GM12878 (cell line): ENCODE measurements around the gene INIP. TPM values are rescaled to one million over a fixed set of nuclear protein-coding genes. Genes with fewer than 3 reads are reported as not detected.

Source experiments
- ATAC-seq: fragments of 200-7000 bp; cut with Tn5 transposase; 3 replicates; pipeline ENCODE4 v1.9.1; 2020; ENCODE audit warnings: mild to moderate bottlenecking, moderate library complexity
- BruUV-seq: library from RNA; stranded (reverse); fragments of 400-500 nt; replicated peaks from 2 replicates; lab custom pipeline; 2021; lab: Mats Ljungman, UMichigan
- CTCF ChIA-PET: fragments of 300-600 bp; sonication (Branson Sonifier 250); formaldehyde crosslinking; extraction: SDS; loops from one replicate; lab custom pipeline; 2021; ENCODE audit warnings: inconsistent platforms; lab: Yijun Ruan, JAX
- POLR2A ChIA-PET: fragments of 350-600 bp; formaldehyde crosslinking; extraction: SDS; loops from one replicate; lab custom pipeline; 2021; ENCODE audit warnings: inconsistent platforms; lab: Charles Lee
- RAD21 ChIA-PET: fragments of 300-600 bp; sonication (Branson Sonifier 250); formaldehyde crosslinking; loops from one replicate; lab custom pipeline; 2023; ENCODE audit warnings: antibody characterized with exemption; ENCODE audit not compliant: unreplicated experiment; lab: Charles Lee
- SMC1A ChIA-PET: fragments of 300-600 bp; sonication (Branson Sonifier 250); formaldehyde crosslinking; loops from one replicate; lab custom pipeline; 2023; ENCODE audit not compliant: unreplicated experiment, uncharacterized antibody; lab: Charles Lee
- DNase-seq: peaks from one replicate; pipeline ENCODE4 v3.0.0-alpha.2; 2011; ENCODE audit warnings: low read depth, low spot score
- FAIRE-seq: peaks from 3 replicates; lab custom pipeline; 2011; peaks lifted over from hg19 to GRCh38; lab: Jason Lieb, UNC
- H2AFZ ChIP-seq: 2 replicates; pipeline ENCODE4 v1.6.0; 2011; ENCODE audit warnings: low read depth, low read length, control low read depth; ENCODE audit not compliant: control insufficient read depth
- H3K27ac ChIP-seq: 2 replicates; pipeline ENCODE4 v1.5.1; 2011; ENCODE audit warnings: control low read depth; ENCODE audit not compliant: control insufficient read depth, insufficient read depth
- H3K27me3 ChIP-seq, 2 experiments: replicated peaks in 1 of 2; 2 replicates each; pipeline versions ENCODE4 v1.6.0 to v1.6.1; 2011; ENCODE audit warnings: low read length in 1 of 2; ENCODE audit not compliant: control insufficient read depth in 2 of 2, insufficient read depth in 2 of 2
- H3K36me3 ChIP-seq, 2 experiments: 2 replicates each; pipeline ENCODE4 v1.5.1; 2011; ENCODE audit warnings: low read length in 1 of 2; ENCODE audit not compliant: control insufficient read depth in 2 of 2, insufficient read depth in 2 of 2
- H3K4me1 ChIP-seq: 2 replicates; pipeline ENCODE4 v1.6.1; 2011; ENCODE audit warnings: mild to moderate bottlenecking, low read length, moderate library complexity, mixed read lengths; ENCODE audit not compliant: control insufficient read depth, insufficient read depth
- H3K4me2 ChIP-seq: 2 replicates; pipeline ENCODE4 v1.6.0; 2011; ENCODE audit warnings: control low read depth; ENCODE audit not compliant: control insufficient read depth, insufficient read depth
- H3K4me3 ChIP-seq: fragments of 200-600 bp; sonication (generic); 2 replicates; pipeline ENCODE4 v1.5.1; 2016
- H3K79me2 ChIP-seq: 2 replicates; pipeline ENCODE4 v1.6.0; 2011; ENCODE audit warnings: low read length; ENCODE audit not compliant: control insufficient read depth, insufficient read depth
- H3K9ac ChIP-seq: 2 replicates; pipeline ENCODE4 v1.8.0; 2011; ENCODE audit warnings: low read length, control low read depth, mixed read lengths; ENCODE audit not compliant: control insufficient read depth, insufficient read depth
- H3K9me3 ChIP-seq: replicated peaks from 3 replicates; pipeline ENCODE4 v1.5.1; 2011; ENCODE audit warnings: mild to moderate bottlenecking, low read length; ENCODE audit not compliant: control insufficient read depth, insufficient read depth
- H4K20me1 ChIP-seq: 2 replicates; pipeline ENCODE4 v1.6.0; 2011; ENCODE audit not compliant: control insufficient read depth, insufficient read depth
- CBX5 ChIP-seq: sonication (generic); IDR thresholded peaks from 2 replicates; pipeline ENCODE4 v1.6.1; 2016; ENCODE audit warnings: low read depth, moderate library complexity, mild to moderate bottlenecking, inconsistent platforms
- DPF2 ChIP-seq: fragments of 450-650 bp; IDR thresholded peaks from 2 replicates; pipeline ENCODE4 v1.6.1; 2017; ENCODE audit warnings: mild to moderate bottlenecking
- EP300 ChIP-seq, 2 experiments: fragments of 150-350 bp in 1 of 2; IDR thresholded peaks; 2 replicates each; pipeline ENCODE4 v1.6.1; 2011 to 2012; ENCODE audit warnings: low read depth in 2 of 2, low read length in 2 of 2, borderline replicate concordance in 1 of 2, improper control_type of control experiment in 1 of 2, inconsistent platforms in 1 of 2; ENCODE audit not compliant: control insufficient read depth in 1 of 2
- ESRRA ChIP-seq: IDR thresholded peaks from 2 replicates; pipeline ENCODE4 v1.6.1; 2012; ENCODE audit warnings: mild to moderate bottlenecking, low read length, improper control_type of control experiment
- HDAC6 ChIP-seq: fragments of 200-600 bp; sonication (generic); IDR thresholded peaks from one replicate; pipeline ENCODE4 v1.8.0; 2017; ENCODE audit warnings: antibody characterized with exemption; ENCODE audit not compliant: unreplicated experiment
- KDM1A ChIP-seq: fragments of 200-600 bp; sonication (generic); IDR thresholded peaks from 2 replicates; pipeline ENCODE4 v1.6.1; 2016; ENCODE audit warnings: borderline replicate concordance
- MYC ChIP-seq: IDR thresholded peaks from 2 replicates; pipeline ENCODE4 v1.6.1; 2011; ENCODE audit warnings: mild to moderate bottlenecking, low read length, moderate library complexity, inconsistent platforms; ENCODE audit not compliant: insufficient read depth, insufficient replicate concordance, insufficient read length, severe bottlenecking
- RAD21 ChIP-seq: IDR thresholded peaks from 2 replicates; pipeline ENCODE4 v1.6.1; 2011; ENCODE audit warnings: mild to moderate bottlenecking, low read depth, low read length, moderate library complexity; ENCODE audit not compliant: insufficient read depth
- SPI1 ChIP-seq: IDR thresholded peaks from 2 replicates; pipeline ENCODE4 v1.6.1; 2011; ENCODE audit warnings: low read depth, mild to moderate bottlenecking, low read length, moderate library complexity, borderline replicate concordance; ENCODE audit not compliant: insufficient read depth
- STAT3 ChIP-seq: IDR thresholded peaks from 2 replicates; pipeline ENCODE4 v1.6.1; 2011; ENCODE audit warnings: low read depth, low read length, improper control_type of control experiment
- ZNF274 ChIP-seq: IDR thresholded peaks from one replicate; pipeline ENCODE4 v1.8.0; 2011; ENCODE audit not compliant: insufficient read length, insufficient read depth
- WGBS: methylation state at CpG from one replicate; pipeline ENCODE4 v1.1.6; 2016; ENCODE audit warnings: low lambda C conversion rate; ENCODE audit not compliant: insufficient replicate concordance, insufficient coverage; ENCODE audit errors: missing lambda C conversion rate; 5-methylcytosine and 5-hydroxymethylcytosine counted together
- in situ Hi-C: fragments of 300-500 bp; cut with MboI; formaldehyde crosslinking; loops from 9 replicates; pipeline ENCODE4 v1.14.3; 2018; ENCODE audit warnings: mixed read lengths
- intact Hi-C: fragments of 100-400 bp; cut with micrococcal nuclease; formaldehyde crosslinking; loops from one replicate; pipeline ENCODE4 v1.14.2; 2022; ENCODE audit not compliant: unreplicated experiment
- polyA plus RNA-seq, 11 experiments: library from polyadenylated mRNA; depleted of rRNA in 4 of 11; unstranded in 6 of 11; stranded (reverse) in 5 of 11; fragments of >200 nt; fragmentation: Nextera tagmentation in 4 of 11; fragmentation: Illumina TruSeq in 1 of 11; extraction: Ambion mirVana in 4 of 11; extraction: Trizol in 1 of 11; gene quantifications; 1 replicate in 1 of 11; 2 replicates in 10 of 11; pipeline versions ENCODE4 v1.2.1 to v1.2.3, GENCODE V29; 2011 to 2016; ENCODE audit warnings: inconsistent platforms in 2 of 11, missing spikeins in 2 of 11, low read depth in 1 of 11
- total RNA-seq, 4 experiments: library from RNA; depleted of rRNA in 3 of 4; stranded (reverse); fragments of >200 nt in 3 of 4; fragmentation: Illumina TruSeq in 1 of 4; extraction: Trizol in 1 of 4; gene quantifications; 2 replicates each; pipeline versions ENCODE4 v1.2.1 to v1.2.3, GENCODE V29; 2013 to 2021
- TF ChIP-seq, protein P1 (sequence below): fragments of 450-650 bp; IDR thresholded peaks from 2 replicates; pipeline ENCODE4 v1.6.1; 2017; ENCODE audit warnings: antibody characterized with exemption, mild to moderate bottlenecking, moderate library complexity
- TF ChIP-seq, protein P2 (sequence below), 3 experiments: IDR thresholded peaks in 2 of 3; conservative IDR thresholded peaks in 1 of 3; 2 replicates each; pipeline ENCODE4 v1.5.1; 2011; ENCODE audit warnings: low read depth in 3 of 3, low read length in 3 of 3, mild to moderate bottlenecking in 3 of 3, control low read depth in 2 of 3, moderate library complexity in 2 of 3, inconsistent platforms in 1 of 3, mixed read lengths in 1 of 3; ENCODE audit not compliant: control insufficient read depth in 2 of 3, insufficient read depth in 1 of 3; ENCODE audit errors: extremely low read depth in 1 of 3
- TF ChIP-seq, protein P3 (sequence below): fragments of 450-650 bp; IDR thresholded peaks from 2 replicates; pipeline ENCODE4 v1.6.1; 2016; ENCODE audit warnings: mild to moderate bottlenecking, moderate library complexity, borderline replicate concordance

Gene INIP
- total and polyA plus RNA-seq, 10 of the 15 experiments (the other 5 are each of a cell fraction or from before 2014, with no cell fraction given), result 18.9 to 66.5 (median 37.7) TPM

DNA sequence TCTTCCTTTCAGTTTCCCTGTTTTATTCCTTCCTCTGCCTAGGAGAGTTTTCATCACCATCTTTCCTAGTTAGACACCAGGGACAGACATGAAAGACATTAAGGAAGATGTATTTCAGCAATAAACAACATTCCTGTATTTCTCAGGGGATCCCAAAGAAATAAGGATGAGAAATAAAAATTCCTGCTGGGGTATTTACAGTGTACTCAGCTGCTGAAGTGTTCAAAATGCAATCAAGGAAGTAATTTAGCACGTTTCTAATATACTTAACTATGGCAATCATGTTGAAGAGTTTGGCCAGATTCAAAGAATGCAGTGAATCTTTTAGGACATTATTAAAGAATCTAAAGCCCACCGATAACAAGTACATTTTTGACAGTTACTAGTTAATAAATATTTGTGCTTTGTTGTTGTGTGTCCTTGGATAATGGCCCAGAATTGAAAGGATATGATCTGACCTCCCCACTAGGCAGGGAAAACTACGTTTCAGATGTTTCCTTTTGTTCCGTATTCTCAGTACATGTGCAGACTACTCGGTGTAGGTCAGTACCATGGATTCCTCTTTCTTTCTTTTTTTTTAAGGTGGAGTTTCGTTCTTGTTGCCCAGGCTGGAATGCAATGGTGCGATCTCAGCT is 46.8 kb downstream of the INIP start:
- ATAC-seq (no peak), FAIRE-seq (no peak), DNase-seq (no peak)
- TF ChIP-seq, protein P1, sequence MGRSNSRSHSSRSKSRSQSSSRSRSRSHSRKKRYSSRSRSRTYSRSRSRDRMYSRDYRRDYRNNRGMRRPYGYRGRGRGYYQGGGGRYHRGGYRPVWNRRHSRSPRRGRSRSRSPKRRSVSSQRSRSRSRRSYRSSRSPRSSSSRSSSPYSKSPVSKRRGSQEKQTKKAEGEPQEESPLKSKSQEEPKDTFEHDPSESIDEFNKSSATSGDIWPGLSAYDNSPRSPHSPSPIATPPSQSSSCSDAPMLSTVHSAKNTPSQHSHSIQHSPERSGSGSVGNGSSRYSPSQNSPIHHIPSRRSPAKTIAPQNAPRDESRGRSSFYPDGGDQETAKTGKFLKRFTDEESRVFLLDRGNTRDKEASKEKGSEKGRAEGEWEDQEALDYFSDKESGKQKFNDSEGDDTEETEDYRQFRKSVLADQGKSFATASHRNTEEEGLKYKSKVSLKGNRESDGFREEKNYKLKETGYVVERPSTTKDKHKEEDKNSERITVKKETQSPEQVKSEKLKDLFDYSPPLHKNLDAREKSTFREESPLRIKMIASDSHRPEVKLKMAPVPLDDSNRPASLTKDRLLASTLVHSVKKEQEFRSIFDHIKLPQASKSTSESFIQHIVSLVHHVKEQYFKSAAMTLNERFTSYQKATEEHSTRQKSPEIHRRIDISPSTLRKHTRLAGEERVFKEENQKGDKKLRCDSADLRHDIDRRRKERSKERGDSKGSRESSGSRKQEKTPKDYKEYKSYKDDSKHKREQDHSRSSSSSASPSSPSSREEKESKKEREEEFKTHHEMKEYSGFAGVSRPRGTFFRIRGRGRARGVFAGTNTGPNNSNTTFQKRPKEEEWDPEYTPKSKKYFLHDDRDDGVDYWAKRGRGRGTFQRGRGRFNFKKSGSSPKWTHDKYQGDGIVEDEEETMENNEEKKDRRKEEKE, result no peak
- TF ChIP-seq SPI1 (no peak), RAD21 (no peak), HDAC6 (no peak), MYC (no peak), DPF2 (no peak), CBX5 (no peak), ESRRA (no peak), EP300 (IDR thresholded peaks at IDR 0.05; ENCODE audit: borderline replicate concordance in 1 of 2, control insufficient read depth in 1 of 2, low read depth in 2 of 2, low read length in 2 of 2) (no peak), KDM1A (no peak), STAT3 (no peak), ZNF274 (no peak)
- TF ChIP-seq, protein P2, sequence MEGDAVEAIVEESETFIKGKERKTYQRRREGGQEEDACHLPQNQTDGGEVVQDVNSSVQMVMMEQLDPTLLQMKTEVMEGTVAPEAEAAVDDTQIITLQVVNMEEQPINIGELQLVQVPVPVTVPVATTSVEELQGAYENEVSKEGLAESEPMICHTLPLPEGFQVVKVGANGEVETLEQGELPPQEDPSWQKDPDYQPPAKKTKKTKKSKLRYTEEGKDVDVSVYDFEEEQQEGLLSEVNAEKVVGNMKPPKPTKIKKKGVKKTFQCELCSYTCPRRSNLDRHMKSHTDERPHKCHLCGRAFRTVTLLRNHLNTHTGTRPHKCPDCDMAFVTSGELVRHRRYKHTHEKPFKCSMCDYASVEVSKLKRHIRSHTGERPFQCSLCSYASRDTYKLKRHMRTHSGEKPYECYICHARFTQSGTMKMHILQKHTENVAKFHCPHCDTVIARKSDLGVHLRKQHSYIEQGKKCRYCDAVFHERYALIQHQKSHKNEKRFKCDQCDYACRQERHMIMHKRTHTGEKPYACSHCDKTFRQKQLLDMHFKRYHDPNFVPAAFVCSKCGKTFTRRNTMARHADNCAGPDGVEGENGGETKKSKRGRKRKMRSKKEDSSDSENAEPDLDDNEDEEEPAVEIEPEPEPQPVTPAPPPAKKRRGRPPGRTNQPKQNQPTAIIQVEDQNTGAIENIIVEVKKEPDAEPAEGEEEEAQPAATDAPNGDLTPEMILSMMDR (IDR thresholded peaks at IDR 0.05 in 2 of 3, conservative IDR thresholded peaks at IDR 0.05 in 1 of 3; ENCODE audit: control insufficient read depth in 2 of 3, extremely low read depth in 1 of 3, insufficient read depth in 1 of 3, low read depth in 3 of 3, low read length in 3 of 3), result no peak
- TF ChIP-seq, protein P3, sequence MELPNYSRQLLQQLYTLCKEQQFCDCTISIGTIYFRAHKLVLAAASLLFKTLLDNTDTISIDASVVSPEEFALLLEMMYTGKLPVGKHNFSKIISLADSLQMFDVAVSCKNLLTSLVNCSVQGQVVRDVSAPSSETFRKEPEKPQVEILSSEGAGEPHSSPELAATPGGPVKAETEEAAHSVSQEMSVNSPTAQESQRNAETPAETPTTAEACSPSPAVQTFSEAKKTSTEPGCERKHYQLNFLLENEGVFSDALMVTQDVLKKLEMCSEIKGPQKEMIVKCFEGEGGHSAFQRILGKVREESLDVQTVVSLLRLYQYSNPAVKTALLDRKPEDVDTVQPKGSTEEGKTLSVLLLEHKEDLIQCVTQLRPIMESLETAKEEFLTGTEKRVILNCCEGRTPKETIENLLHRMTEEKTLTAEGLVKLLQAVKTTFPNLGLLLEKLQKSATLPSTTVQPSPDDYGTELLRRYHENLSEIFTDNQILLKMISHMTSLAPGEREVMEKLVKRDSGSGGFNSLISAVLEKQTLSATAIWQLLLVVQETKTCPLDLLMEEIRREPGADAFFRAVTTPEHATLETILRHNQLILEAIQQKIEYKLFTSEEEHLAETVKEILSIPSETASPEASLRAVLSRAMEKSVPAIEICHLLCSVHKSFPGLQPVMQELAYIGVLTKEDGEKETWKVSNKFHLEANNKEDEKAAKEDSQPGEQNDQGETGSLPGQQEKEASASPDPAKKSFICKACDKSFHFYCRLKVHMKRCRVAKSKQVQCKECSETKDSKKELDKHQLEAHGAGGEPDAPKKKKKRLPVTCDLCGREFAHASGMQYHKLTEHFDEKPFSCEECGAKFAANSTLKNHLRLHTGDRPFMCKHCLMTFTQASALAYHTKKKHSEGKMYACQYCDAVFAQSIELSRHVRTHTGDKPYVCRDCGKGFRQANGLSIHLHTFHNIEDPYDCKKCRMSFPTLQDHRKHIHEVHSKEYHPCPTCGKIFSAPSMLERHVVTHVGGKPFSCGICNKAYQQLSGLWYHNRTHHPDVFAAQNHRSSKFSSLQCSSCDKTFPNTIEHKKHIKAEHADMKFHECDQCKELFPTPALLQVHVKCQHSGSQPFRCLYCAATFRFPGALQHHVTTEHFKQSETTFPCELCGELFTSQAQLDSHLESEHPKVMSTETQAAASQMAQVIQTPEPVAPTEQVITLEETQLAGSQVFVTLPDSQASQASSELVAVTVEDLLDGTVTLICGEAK, result no peak
- 67% methylated on average over 6 of the region's 7 CpGs for WGBS
- Histone ChIP-seq H3K4me1 (no peaks in the 10 kb centered on the region), H3K27me3 (no peaks in the 10 kb centered on the region), H3K4me3 (no peak overlapping the region), H4K20me1 (no peaks in the 10 kb centered on the region), H2AFZ (no peak overlapping the region), H3K4me2 (no peak overlapping the region), H3K9me3 (no peaks in the 10 kb centered on the region), H3K9ac (no peak overlapping the region), H3K36me3 (no peaks in the 10 kb centered on the region), H3K79me2 (no peaks in the 10 kb centered on the region), H3K27ac (no peak overlapping the region)
- SMC1A ChIA-PET, result no interaction called here
- CTCF ChIA-PET, result no interaction called here
- RAD21 ChIA-PET, result no interaction called here
- POLR2A ChIA-PET, result no interaction called here
- no TSS peak for BruUV-seq
- intact Hi-C loops (no loop called here), in situ Hi-C loops (no loop called here)
